CD4-positive, alpha-beta T cell treated with Interleukin-12 subunit alpha and Interleukin-12 subunit beta, for 1 hour (primary cell): ENCODE data around the gene HELB.

Experiments
- DNase-seq: peaks from one replicate; pipeline ENCODE4 v3.0.0-alpha.2; 2020

Gene HELB

GRCh38 chr12:66365718-66366490 is 63.6 kb downstream of the HELB start:
- DNase-seq: no peak

- DNase-seq: no peak
Observed at GRCh38 chr12:66367015-66367667, 64.8 kb downstream of the HELB start.

- DNase-seq: no peak
Observed at GRCh38 chr12:66371982-66372381, 69.7 kb downstream of the HELB start.

- no peak for DNase-seq
Observed at GRCh38 chr12:66375560-66375959, 73.3 kb downstream of the HELB start.

- DNase-seq: no peak
Observed at GRCh38 chr12:66379616-66380015, 77.3 kb downstream of the HELB start.

- DNase-seq: no peak
Observed at GRCh38 chr12:66380769-66381535, 78.7 kb downstream of the HELB start.

GRCh38 chr12:66387117-66387516 is 84.8 kb downstream of the HELB start:
- DNase-seq: no peak
